ENCODE results near the gene ADH1B. TPM values are rescaled to one million over a fixed set of nuclear protein-coding genes. Genes with fewer than 3 reads are reported as not detected.
A peak's percentile ranks its signal among the peaks of the same experiment; 100 is the strongest.
"Not testable (repeated sequence)": the region's sequence is repeated elsewhere in the genome, so short reads cannot be mapped to it uniquely, and the experiment has no call there.

Gene ADH1B
- total RNA-seq, 1 donor from 2014 or later, result 144 TPM

DNA sequence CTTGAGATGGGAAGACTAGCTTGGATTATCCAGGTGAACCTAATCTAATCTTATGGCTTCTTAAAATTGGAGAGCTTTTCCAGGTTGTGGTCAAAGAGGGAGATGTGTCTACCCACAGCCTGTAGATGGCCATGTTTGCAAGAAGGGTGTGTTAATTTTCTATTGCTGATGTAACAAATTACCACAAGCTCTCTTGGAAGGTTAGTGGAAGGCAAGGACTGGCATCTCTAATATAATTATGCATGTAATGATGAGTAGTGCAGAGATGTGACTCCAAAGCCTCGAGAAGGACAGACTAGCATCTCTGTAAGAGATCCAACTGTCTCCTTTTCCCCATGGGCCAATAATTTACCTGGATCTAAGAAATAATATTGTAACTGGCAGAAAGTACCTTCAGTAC is 3.2 kb upstream of the ADH1B start:
- no peak for DNase-seq (ENCODE audit: low spot score)

DNA sequence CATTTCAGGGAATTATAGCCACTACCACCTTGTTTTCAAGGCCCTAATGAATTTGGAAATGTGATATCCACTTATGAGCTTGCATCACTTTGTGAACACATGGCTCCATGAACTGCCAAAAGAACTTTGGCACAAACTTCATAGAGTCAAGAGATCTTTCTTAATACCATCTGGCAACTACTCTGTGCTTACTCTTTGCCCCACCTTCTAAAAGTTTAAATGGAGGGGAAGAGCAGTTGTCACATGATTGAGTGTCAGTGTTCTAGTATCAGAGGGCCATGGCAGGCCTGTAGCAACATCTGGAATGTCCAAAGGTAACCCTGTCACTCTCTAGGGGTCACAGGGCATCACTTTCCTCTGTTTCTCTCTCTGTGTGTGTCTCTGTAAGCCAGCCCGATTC is 2.6 kb upstream of the ADH1B start:
- DNase-seq (ENCODE audit: low spot score), result peak; percentile 21

DNA sequence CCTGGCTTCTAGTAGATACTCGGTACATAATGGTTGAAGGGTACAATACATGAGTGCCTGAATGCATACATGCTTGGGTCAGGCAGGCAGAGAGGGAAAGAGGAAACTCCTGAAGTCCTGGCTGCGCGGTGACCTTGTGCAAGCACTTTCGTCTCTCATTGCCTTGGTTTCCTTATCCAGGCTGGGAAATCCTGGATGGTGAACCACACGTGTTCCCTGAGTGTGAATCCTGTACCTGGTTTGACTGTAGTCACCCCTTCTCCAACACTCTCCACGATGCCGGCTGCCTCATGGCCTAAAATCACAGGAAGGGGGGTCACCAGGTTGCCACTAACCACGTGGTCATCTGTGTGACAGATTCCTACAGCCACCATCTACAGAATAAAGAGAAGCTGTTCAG is 3.4 kb downstream of the ADH1B start:
- not testable (repeated sequence) for DNase-seq (ENCODE audit: low spot score)

DNA sequence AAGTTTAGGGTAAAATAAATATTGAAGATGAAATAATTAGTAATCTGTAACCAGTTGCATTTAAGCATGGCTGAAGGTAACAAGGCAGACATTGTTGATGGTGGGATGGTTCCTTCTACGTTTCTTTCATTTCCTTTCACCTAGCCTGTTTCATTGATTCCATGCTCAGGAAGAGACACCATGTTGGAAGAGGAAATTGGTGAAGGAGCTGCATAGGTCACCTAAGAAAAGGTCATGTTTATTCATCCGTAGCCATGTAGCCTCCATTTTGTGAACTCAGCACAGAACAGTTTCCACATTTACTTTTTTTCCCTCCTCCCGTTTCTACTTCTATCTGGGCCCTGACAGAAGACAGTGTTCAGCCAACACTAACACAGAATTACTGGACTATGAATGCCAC is 3.8 kb downstream of the ADH1B start:
- no peak for DNase-seq (ENCODE audit: low spot score)

DNA sequence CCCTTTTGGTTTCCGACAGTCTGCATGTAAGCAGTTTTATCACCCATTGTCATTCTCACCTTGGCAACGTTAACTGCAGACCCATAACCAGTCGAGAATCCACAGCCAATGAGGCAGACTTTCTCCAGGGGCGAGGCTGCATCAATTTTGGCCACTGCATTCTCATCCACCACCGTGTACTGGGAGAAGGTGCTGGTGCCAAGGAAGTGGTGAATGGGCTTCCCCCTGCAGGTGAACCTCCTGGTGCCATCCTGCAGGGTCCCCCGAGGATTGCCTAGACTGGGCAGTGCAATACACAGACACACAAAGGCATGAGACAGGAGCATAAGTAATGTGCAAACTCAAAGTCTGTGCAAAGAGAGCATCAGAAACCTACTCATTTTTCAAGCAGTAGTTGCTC is 5.4 kb downstream of the ADH1B start:
- no peak for DNase-seq (ENCODE audit: low spot score)

DNA sequence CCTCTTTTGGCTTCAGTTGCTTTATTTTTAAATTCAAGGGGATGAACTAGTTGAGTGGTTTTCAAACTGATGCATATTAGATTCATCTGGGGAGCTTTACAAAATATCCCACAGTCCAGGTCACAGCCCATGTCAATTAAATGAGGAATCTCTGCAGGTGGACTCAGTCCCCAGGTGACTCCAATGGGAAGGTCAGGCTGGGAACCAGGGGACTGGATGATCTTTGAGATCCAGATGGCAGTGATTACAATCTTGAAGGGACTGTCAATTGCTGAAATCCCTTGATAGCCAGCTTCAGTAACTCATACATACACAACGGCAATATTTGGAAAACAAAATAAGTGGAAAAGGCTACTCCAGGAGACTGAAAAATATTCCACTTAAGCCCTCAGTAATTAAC is 7.0 kb downstream of the ADH1B start:
- DNase-seq (ENCODE audit: low spot score), result no peak

DNA sequence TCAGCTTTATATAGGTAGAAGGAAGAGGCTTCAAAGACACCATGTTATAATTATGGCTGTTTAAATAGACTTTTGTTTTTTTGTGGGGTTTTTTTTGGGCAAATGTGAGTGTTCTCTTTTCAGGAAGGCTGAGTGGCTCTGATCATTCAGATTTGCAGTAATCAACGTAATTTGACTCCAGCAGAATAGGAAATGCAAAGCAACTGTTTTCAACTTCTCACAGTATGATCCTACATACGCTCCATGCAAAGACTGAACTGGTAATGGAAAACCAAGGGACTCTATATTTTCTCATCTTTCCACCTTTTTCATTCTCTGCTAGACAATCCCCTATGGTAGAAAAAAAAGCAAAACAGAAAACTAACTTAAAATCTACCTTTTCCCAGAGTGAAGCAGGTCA is 10.8 kb downstream of the ADH1B start:
- no peak for DNase-seq (ENCODE audit: low spot score)

DNA sequence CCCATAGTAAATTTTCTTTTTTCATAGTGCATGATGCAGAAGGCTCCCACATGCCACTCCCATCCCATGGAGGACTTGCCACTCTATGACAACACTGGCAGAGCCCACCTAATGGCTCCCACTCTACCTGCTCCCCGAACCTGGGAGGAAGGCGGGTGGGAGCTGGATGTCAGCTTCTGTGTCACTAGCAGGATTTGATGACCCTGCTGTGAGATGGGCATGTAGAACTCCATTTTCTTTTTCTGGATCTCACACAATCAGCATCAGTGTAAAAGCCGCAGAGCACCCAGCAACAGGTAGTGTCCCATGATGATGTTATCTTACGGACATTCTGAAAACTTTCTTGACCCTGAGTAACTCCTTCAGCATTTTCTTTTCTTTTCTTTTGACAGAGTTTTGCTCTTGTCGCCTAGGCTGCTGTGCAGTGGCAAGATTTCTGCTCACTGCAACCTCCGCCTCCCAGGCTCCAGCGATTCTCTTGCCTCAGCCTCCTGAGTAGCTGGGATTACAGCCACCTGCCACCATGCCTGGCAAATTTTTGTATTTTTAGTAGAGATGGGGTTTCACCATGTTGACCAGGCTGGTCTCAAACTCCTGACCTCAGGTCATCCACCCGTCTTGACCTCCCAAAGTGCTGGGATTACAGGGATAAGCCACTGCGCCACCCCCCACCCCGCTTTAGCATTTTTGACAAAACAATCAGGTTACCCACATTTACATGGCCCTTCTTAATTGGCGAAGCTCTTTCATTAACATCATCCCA is 15.4 kb downstream of the ADH1B start:
- DNase-seq (ENCODE audit: low spot score), result no peak

DNA sequence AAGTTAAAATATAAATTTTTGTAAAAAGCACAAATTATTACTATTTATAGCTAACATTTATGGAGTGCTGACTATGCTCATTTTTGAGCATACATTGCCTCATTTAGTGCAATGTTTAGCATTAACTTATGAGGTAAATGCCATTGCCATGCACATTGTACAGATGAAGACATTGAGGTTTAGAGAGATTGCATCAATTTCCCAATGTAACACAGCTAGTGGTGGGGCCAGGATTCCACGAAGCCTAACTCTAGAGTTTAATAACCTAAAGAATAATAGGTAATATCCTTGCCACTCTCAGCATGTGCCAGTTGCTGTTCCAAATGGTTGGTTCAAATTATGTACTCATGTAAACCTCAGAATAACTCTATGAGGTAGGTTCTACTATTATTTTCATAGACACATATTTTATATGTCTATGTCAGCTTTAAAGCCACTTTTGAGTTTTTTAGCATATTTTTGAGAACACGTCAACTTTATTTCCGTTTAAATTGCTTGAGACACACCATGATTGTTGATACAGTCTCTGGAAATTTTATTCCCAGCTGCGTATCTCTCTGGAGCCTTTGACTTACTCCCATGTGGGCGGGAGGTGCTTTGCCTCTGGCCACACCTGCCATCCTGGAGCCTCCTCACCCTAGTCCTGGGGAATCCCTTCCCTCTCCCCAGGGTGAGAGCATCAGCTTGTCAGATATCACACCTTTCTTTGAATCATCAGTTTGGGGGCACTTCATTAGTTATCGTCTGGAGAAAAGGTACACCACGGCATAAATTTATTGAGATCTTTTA is 19.6 kb downstream of the ADH1B start:
- DNase-seq (ENCODE audit: low spot score), result no peak

DNA sequence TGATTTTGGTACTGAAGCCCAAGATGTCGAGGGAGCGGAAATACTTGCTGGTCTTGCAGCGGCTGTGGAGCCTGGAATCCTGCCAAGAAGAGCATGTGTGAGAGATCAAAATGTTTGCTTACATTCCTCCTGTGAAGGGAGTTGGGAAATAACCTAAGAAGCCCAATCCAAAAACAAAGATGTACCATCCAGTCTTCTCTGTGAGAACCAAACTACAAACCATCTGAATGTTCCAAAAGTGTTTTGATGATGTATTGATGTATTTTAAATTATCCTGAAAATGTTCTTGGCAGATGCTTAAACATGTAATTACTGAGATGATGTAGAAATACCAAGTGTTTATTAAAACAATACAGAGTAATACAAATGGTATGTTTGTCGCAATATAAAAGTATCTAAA is 20.3 kb downstream of the ADH1B start:
- DNase-seq (ENCODE audit: low spot score), result peak; percentile 90

DNA sequence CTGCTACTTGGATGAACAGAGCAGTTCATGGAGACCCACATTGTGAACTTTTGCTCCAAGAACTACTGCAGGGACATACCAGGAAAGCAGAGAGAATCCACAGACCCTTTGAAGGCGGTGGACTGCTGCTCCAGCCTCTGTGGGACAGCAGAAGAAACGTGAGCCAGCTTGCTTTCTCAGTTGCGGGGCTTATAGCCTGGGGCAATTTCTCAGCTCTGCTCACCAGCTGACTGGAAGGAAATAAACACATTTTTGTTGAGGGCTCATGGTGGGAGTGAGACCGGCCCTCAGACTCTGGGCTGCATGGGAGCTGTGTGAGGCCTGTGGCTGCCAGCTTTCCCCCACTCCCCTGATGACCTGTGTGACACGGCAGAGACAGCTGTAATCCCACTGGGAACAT is 27.8 kb downstream of the ADH1B start:
- no peak for DNase-seq (ENCODE audit: low spot score)

DNA sequence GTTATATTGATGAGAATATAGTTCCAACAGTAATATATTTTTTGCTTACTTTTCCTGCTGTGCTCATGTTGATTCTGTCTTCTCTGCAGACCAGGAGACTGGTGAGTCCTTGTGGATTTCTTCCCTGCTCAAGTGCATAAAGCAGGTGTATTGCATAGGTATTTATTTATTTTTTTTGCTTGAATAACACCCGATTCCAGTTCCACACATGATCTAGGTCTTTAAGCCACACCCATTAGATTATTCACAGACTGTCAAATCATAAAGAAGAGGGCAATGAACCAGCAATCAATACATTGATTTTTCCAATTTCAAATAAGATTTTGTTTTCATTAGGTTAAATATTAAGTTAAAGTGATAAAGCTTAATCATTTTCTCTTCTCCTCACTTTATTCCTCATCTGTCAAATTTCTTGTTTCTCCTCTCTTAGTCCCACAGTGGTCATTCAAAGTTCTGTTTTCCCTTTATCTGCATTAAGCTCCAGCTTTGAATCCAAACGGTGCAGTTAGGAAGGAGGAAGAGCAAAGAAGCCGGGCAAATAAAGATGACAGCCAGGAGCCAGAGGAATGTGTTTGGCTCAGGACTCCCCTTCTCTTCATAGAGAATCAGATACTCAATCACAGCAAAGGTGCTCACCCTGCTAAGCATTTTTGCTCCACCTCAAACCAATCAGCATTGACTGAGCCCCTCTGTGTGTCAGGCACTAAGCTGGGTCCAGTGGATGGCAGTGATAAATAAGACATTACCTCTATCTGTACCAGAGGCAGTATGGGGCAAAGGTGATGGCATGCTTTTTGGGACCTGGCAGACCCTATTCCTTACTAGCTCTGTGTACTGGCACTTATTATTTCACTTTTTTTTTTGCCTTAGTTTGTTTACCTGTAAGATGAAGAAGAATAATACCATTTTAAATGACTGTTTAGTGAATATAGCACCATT is 30.1 kb downstream of the ADH1B start, which contains the start of gene ADH1A:
ADH1A (minus strand) TSS at position 138 of the 939 bp plus-strand sequence; CDS start at position 67, 71 bp downstream.
- DNase-seq (ENCODE audit: low spot score), result no peak

DNA sequence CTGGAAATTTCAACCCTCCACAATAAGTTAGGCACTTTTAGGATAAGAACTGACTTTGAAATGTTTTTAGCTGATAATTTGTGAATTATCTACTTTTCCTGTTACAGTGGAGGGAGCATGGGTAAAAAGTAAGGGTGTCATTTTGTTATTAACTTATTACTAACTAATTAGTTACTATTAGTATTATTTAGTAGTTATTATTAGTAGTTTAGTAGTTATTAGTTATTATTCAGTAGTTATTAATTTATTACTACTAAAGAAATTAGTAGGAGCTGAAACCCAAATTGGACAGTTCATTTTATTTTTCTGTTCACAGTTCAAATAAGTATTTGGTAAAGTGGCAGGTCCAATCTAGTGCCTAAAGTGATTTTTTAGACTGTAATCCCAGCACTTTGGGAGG is 35.8 kb downstream of the ADH1B start:
- DNase-seq (ENCODE audit: low spot score), result no peak

DNA sequence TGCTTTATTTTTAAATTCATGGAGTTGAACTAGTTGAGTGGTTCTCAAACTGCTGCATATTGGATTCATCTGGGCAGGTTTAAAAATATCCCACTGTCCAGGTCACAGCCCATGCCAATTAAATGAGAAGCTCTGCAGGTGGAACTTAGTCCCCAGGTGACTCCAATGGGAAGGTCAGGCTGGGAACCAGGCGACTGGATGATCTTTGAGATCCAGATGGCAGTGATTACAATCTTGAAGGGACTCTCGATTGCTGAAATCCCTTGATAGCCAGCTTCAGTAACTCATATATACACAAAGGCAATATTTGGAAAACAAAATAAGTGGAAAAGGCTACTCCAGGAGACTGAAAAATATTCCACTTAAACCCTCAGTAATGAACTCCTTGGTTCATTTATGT is 38.5 kb downstream of the ADH1B start:
- no peak for DNase-seq (ENCODE audit: low spot score)

DNA sequence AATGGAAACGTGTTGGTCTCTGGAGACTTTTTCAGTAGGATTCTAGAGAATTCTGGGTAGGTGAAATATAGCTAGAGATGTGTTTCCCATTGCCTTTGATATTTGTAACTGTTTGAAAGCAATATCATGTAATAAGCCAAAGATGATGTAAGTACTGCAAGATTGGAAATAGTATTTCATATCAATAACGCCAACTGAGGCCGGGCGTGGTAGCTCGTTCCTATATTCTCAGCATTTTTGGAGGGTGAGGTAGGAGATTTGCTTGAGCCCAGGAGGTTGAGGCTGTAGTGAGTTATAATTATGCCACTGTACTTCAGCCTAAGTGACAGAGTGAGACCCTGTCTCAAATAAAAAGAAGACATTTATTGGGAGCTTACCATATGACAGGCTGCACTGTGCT is 39.9 kb downstream of the ADH1B start:
- DNase-seq (ENCODE audit: low spot score), result no peak

DNA sequence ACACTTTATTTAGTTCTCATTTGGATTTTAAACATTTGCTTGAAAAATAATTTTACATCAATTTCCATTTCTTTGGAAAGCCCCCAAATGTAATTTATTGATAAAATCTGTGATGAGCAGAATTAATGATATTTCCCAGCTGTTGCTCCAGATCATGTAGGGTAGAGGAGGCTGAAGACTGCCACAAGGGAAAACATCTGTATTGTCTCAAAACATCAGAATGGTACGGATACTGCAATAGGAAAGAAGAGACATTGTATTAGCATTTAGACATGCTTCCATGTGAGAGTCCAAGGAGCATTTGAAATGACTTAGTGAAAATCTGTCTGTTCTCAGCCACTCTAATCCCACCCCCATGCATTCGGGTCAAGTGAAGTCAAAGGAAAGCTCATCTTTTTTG is 44.8 kb downstream of the ADH1B start:
- no peak for DNase-seq (ENCODE audit: low spot score)

DNA sequence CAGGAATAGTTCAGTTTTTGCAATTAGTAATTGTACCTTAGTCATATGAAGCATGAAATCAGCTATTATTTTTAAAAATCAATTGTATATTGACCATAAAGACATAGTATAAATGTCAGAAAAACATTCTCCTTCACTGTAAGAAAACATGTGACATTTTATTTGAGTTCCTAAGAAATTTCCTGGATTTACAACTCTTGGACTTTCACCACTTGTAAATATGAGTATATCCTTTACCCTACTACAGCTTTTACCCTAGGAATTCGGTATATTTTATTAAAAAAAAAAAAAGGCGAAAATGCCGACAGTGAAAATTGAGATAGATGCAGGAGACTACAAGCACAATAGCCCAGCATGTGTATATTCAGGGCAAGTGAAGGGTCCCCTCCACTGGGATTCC is 45.3 kb downstream of the ADH1B start:
- DNase-seq (ENCODE audit: low spot score), result no peak

DNA sequence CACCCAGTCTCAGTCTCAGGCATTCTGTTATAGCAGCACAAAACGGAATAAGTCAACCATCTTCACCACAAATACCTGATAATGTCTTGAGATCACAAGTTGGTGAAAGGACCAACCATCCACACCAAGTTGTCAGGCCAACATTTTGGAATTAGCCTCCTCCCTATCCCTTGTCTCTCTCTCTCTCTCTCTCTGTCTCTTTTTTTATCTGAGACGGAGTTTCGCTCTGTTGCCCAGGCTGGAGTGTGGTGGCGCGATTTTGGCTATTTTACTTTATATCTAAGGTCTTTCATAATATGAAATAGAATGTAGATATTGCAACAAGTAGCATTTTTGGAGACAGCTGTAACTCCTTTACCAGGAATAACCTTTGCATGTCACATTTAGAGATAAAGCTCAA is 46.2 kb downstream of the ADH1B start:
- no peak for DNase-seq (ENCODE audit: low spot score)

DNA sequence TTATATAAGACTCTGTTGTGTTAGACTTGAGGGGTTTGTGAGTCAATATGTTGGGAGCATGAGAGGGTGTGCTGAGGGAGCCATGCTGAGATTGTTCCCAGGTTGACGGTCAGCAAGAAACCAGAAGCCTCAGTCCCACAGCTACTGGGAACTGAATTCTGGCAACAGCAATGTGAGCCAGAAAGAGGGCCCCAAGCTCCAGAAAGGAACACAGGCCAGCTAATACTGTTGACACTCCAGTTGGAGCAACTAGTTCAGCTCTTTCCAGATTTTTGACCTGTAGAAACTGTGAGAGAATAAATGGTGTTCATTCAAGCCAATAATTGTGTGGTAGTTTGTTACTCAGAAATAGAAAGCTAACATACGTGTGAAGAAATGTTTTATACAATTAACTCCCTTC is 47.5 kb downstream of the ADH1B start:
- no peak for DNase-seq (ENCODE audit: low spot score)

DNA sequence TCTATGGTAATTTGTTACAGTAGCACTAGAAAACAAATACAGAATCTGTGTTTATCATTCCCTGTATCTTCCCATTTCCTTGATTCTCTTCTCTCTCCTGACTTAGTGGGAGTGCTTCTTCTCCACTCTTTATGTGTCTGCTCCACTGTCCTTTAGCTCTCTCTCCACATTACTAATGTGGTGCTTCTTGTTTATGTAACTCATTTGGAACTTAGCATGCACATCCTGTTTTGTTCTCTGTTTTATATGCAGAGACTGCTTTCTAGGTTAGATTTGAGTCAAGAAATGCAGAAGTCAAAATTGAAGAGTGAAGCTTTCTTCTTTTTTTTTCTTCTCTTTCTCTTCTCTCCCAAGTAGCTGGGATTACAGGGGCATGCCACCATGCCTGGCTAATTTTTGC is 56.3 kb downstream of the ADH1B start:
- no peak for DNase-seq (ENCODE audit: low spot score)

All from mucosa of gallbladder (tissue), 1 donor.